T-helper 17 cell (primary cell): Measurements from ENCODE around the gene PTGES. TPM values are rescaled to one million over a fixed set of nuclear protein-coding genes. Genes with fewer than 3 reads are reported as not detected.

ENCODE experiments used
- ATAC-seq: fragments of 150-1000 bp; cut with Tn5 transposase; 2 replicates; pipeline ENCODE4 v1.10.0; 2021; ENCODE audit warnings: mild to moderate bottlenecking, moderate library complexity
- DNase-seq, 3 donors: peaks; one replicate each; pipeline versions ENCODE4 v3.0.0 to v3.0.0-alpha.2; 2020 to 2021
- H3K9me3 ChIP-seq: one replicate; pipeline ENCODE4 v1.7.0; 2013; ENCODE audit warnings: low read length, mild to moderate bottlenecking; ENCODE audit not compliant: control insufficient read depth, poor library complexity, severe bottlenecking
- H3K27ac Mint-ChIP-seq: one replicate; pipeline ENCODE4 v1.8.0; 2022; ENCODE audit warnings: mild to moderate bottlenecking, moderate library complexity, mixed read lengths
- H3K27me3 Mint-ChIP-seq: one replicate; pipeline ENCODE4 v1.8.0; 2022; ENCODE audit warnings: mixed read lengths
- H3K36me3 Mint-ChIP-seq: one replicate; pipeline ENCODE4 v1.8.0; 2022; ENCODE audit warnings: low read depth, mixed read lengths
- H3K4me1 Mint-ChIP-seq: one replicate; pipeline ENCODE4 v1.8.0; 2022; ENCODE audit warnings: mild to moderate bottlenecking, mixed read lengths
- H3K4me3 Mint-ChIP-seq: one replicate; pipeline ENCODE4 v1.8.0; 2022; ENCODE audit warnings: mild to moderate bottlenecking, moderate library complexity, mixed read lengths
- total RNA-seq, 4 donors: library from RNA in 2 of 4; stranded (reverse) in 2 of 4; gene quantifications; one replicate each; pipeline ENCODE4 v1.2.3 and lab custom pipeline; 2022 to 2026

PTGES gene
- total RNA-seq, 2 donors from 2014 or later = 0.15 TPM; not detected in 1

GRCh38 chr9:129697656-129698253 lies 55.1 kb downstream of the PTGES start:
- Mint-ChIP-seq H3K4me3 (peak overlapping the region; percentile 25), H3K27me3 (peaks cover 60% of the 10 kb centered on the region), H3K36me3 (no peaks in the 10 kb centered on the region), H3K4me1 (peaks cover 4% of the 10 kb centered on the region), H3K27ac (no peak overlapping the region)
- ATAC-seq (no peak), DNase-seq (no peak)
- H3K9me3 ChIP-seq = no peaks in the 10 kb centered on the region

- H3K4me3 Mint-ChIP-seq = peak overlapping the region; percentile 83
- no peak overlapping the region for H3K27ac Mint-ChIP-seq
- H3K4me1 Mint-ChIP-seq = peaks cover 4% of the 10 kb centered on the region
- H3K27me3 Mint-ChIP-seq = peaks cover 55% of the 10 kb centered on the region
- ATAC-seq (peak; percentile 32), DNase-seq (no peak)
- no peaks in the 10 kb centered on the region for H3K9me3 ChIP-seq
- H3K36me3 Mint-ChIP-seq = no peaks in the 10 kb centered on the region
Observed at GRCh38 chr9:129696944-129697655, 55.7 kb downstream of the PTGES start.

- Mint-ChIP-seq H3K27me3 (peaks cover 48% of the 10 kb centered on the region), H3K4me1 (peaks cover 3% of the 10 kb centered on the region), H3K4me3 (no peak overlapping the region), H3K27ac (no peak overlapping the region), H3K36me3 (no peaks in the 10 kb centered on the region)
- no peak for ATAC-seq
- no peak for DNase-seq
- H3K9me3 ChIP-seq = no peaks in the 10 kb centered on the region
Observed at GRCh38 chr9:129695870-129696269, 57.0 kb downstream of the PTGES start.

- no peak for ATAC-seq
Observed at GRCh38 chr9:129694243-129694646, 58.6 kb downstream of the PTGES start.

GRCh38 chr9:129693741-129694140 lies 59.1 kb downstream of the PTGES start:
- Mint-ChIP-seq H3K4me1 (peaks cover 3% of the 10 kb centered on the region), H3K27me3 (peaks cover 33% of the 10 kb centered on the region), H3K27ac (no peak overlapping the region), H3K36me3 (no peaks in the 10 kb centered on the region), H3K4me3 (no peak overlapping the region)
- DNase-seq = no peak
- no peak for ATAC-seq
- H3K9me3 ChIP-seq = no peaks in the 10 kb centered on the region

More at GRCh38 chr9:129694243-129694646, 58.6 kb downstream of the PTGES start:
- no peak for DNase-seq
- no peaks in the 10 kb centered on the region for H3K36me3 Mint-ChIP-seq
- H3K9me3 ChIP-seq = no peaks in the 10 kb centered on the region
- peaks cover 36% of the 10 kb centered on the region for H3K27me3 Mint-ChIP-seq
- H3K27ac Mint-ChIP-seq = no peak overlapping the region
- peaks cover 3% of the 10 kb centered on the region for H3K4me1 Mint-ChIP-seq
- no peak overlapping the region for H3K4me3 Mint-ChIP-seq

- H3K36me3 Mint-ChIP-seq = no peaks in the 10 kb centered on the region
- ATAC-seq (no peak), DNase-seq (no peak)
- H3K4me1 Mint-ChIP-seq = peaks cover 3% of the 10 kb centered on the region
- peaks cover 27% of the 10 kb centered on the region for H3K27me3 Mint-ChIP-seq
- no peak overlapping the region for H3K4me3 Mint-ChIP-seq
- H3K9me3 ChIP-seq = no peaks in the 10 kb centered on the region
- H3K27ac Mint-ChIP-seq = no peak overlapping the region
Observed at GRCh38 chr9:129692534-129692933, 60.3 kb downstream of the PTGES start.

Other genes starting within 250 kb of the PTGES start
- gene C9orf50, start 131.9 kb downstream of the PTGES start, total RNA-seq = not detected
- gene NTMT1, start 126.9 kb downstream of the PTGES start, total RNA-seq = 10 to 100 TPM; 27.0 to 27.8 TPM
- gene ASB6, start 110.9 kb downstream of the PTGES start, total RNA-seq = 10 to 100 TPM; 21.9 to 28.7 TPM
- not detected for gene PRRX2, start 87.4 kb downstream of the PTGES start, total RNA-seq
- 10 to 100 TPM; 13.2 to 18.7 TPM for gene TOR1B, start 50.1 kb upstream of the PTGES start, total RNA-seq
- gene TOR1A, start 71.1 kb upstream of the PTGES start, total RNA-seq = 10 to 100 TPM; 16.7 to 17.2 TPM
- 100 to 1,000 TPM in 1 of 2 donors, 10 to 100 TPM in 1; 96.2 to 111 TPM for gene C9orf78, start 82.2 kb upstream of the PTGES start, total RNA-seq
- 10 to 100 TPM; 80.7 to 90.0 TPM for gene USP20, start 82.4 kb upstream of the PTGES start, total RNA-seq